ENCODE data around the gene TMEM59L.

DNA sequence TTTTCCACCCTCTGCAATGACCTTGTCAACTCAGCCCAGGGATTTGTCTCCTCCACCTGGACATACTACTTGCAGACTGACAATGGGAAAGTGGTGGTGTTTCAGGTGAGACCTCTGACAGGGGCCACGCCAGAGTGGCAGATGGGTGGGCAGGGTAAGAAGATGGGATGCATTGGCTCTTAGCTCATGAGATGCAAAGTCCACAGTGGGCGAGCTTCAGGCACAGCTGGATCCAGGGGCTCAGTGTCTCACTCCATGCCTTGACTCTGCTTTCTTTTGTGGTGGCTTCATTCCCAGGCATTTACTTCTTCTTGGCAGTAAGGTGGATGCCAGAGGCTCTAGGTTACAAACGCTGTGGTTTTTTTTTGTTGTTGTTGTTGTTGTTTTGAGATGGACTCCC, 3.4 kb downstream of the TMEM59L start:
- TF ChIP-seq, protein P1, sequence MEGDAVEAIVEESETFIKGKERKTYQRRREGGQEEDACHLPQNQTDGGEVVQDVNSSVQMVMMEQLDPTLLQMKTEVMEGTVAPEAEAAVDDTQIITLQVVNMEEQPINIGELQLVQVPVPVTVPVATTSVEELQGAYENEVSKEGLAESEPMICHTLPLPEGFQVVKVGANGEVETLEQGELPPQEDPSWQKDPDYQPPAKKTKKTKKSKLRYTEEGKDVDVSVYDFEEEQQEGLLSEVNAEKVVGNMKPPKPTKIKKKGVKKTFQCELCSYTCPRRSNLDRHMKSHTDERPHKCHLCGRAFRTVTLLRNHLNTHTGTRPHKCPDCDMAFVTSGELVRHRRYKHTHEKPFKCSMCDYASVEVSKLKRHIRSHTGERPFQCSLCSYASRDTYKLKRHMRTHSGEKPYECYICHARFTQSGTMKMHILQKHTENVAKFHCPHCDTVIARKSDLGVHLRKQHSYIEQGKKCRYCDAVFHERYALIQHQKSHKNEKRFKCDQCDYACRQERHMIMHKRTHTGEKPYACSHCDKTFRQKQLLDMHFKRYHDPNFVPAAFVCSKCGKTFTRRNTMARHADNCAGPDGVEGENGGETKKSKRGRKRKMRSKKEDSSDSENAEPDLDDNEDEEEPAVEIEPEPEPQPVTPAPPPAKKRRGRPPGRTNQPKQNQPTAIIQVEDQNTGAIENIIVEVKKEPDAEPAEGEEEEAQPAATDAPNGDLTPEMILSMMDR (IDR thresholded peaks at IDR 0.05) = no peak
- TF ChIP-seq POLR2AphosphoS5 (IDR thresholded peaks at IDR 0.05) = no peak
